Left lung (tissue), 10 donors: ENCODE measurements around the gene CCDC51. TPM values are rescaled to one million over a fixed set of nuclear protein-coding genes. Genes with fewer than 3 reads are reported as not detected.

Experiments
- ATAC-seq: fragments of 200-7000 bp; cut with Tn5 transposase; one replicate; pipeline ENCODE4 v1.9.1; 2020; ENCODE audit warnings: moderate library complexity
- DNase-seq, 4 donors: peaks; one replicate each; pipeline ENCODE4 v3.0.0-alpha.2; 2013 to 2020
- H3K27ac ChIP-seq, 2 donors: fragments of 200-600 bp; sonication (generic) in 1 of 2; one replicate each; pipeline versions ENCODE4 v1.5.0 to v1.8.0; 2020 to 2021
- H3K27me3 ChIP-seq, 2 donors: fragments of 200-600 bp; sonication (generic) in 1 of 2; one replicate each; pipeline versions ENCODE4 v1.5.0 to v1.8.0; 2020 to 2021
- H3K36me3 ChIP-seq, 2 donors: fragments of 200-600 bp; sonication (generic) in 1 of 2; one replicate each; pipeline versions ENCODE4 v1.5.0 to v1.8.0; 2020 to 2021
- H3K4me1 ChIP-seq, 2 donors: fragments of 200-600 bp; one replicate each; pipeline ENCODE4 v1.8.0; 2021
- H3K4me3 ChIP-seq, 2 donors: fragments of 200-600 bp; sonication (generic) in 1 of 2; one replicate each; pipeline versions ENCODE4 v1.5.0 to v1.8.0; 2020 to 2021; ENCODE audit warnings: mild to moderate bottlenecking in 1 of 2
- H3K9me3 ChIP-seq, 2 donors: fragments of 200-600 bp; sonication (generic) in 1 of 2; one replicate each; pipeline versions ENCODE4 v1.5.0 to v1.8.0; 2020 to 2021
- intact Hi-C, 2 donors: fragments of 100-400 bp; cut with DNase I; formaldehyde crosslinking; loops; one replicate each; pipeline versions ENCODE4 v1.11.2 to v1.14.2; 2022
- polyA plus RNA-seq, 6 donors: library from polyadenylated mRNA; unstranded; fragments of 120-200 nt; gene quantifications; one replicate each; pipeline ENCODE4 v1.2.1, GENCODE V29; 2013; ENCODE audit not compliant: insufficient read length in 6 of 6
- total RNA-seq, 2 donors: library from RNA; stranded (reverse); fragmentation: NEBNext Ultra II Directional; extraction: Animal tissue kit (Norgen Biotek cat#: 25700); gene quantifications; one replicate each; pipeline ENCODE4 v1.2.1, GENCODE V29; 2021
- TF ChIP-seq, protein P1 (sequence below), 2 donors: fragments of 200-600 bp; sonication (generic) in 1 of 2; IDR thresholded peaks; one replicate each; pipeline versions ENCODE4 v1.5.0 to v1.8.0; 2021; ENCODE audit warnings: antibody characterized with exemption in 2 of 2
- donor health status: DM: no; HTN: yes; CAD: no.
- donor health status: DM: no; HTN: no; CAD: no.

Gene CCDC51
- total and polyA plus RNA-seq, 8 donors, result 13.4 to 16.2 (median 14.8) TPM

DNA sequence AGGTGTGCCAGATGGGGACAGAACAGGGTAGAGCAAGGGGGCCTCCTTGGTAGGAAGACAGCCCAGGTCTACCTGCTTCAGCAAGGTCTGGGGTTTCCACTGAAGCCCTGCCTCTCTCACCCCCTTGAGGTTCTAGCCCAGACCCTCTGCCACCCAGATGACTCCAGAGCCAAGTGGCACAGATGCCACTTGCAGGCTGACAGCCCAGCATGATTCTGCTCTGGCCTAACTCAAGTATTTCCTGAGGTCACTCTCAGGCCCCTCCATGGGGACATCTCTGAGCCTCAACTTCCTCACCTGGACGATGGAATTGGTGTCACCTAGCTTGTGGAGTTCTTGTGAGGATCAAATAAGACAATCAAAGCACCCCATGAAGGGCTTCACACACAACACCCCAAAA lies 33.9 kb downstream of the CCDC51 start:
- H3K4me1 ChIP-seq, result no peaks in the 10 kb centered on the region
- intact Hi-C loops, result no loop called here
- H3K36me3 ChIP-seq, result peaks cover 0 to 73% of the 10 kb centered on the region in 2 donors
- H3K27me3 ChIP-seq, result no peaks in the 10 kb centered on the region
- H3K27ac ChIP-seq, result no peak overlapping the region
- DNase-seq (peak in 1 of 4 donors; percentile 22), ATAC-seq (no peak)
- H3K9me3 ChIP-seq, result no peaks in the 10 kb centered on the region
- TF ChIP-seq, protein P1, sequence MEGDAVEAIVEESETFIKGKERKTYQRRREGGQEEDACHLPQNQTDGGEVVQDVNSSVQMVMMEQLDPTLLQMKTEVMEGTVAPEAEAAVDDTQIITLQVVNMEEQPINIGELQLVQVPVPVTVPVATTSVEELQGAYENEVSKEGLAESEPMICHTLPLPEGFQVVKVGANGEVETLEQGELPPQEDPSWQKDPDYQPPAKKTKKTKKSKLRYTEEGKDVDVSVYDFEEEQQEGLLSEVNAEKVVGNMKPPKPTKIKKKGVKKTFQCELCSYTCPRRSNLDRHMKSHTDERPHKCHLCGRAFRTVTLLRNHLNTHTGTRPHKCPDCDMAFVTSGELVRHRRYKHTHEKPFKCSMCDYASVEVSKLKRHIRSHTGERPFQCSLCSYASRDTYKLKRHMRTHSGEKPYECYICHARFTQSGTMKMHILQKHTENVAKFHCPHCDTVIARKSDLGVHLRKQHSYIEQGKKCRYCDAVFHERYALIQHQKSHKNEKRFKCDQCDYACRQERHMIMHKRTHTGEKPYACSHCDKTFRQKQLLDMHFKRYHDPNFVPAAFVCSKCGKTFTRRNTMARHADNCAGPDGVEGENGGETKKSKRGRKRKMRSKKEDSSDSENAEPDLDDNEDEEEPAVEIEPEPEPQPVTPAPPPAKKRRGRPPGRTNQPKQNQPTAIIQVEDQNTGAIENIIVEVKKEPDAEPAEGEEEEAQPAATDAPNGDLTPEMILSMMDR (IDR thresholded peaks at IDR 0.05), result no peak
- no peak overlapping the region for H3K4me3 ChIP-seq

DNA sequence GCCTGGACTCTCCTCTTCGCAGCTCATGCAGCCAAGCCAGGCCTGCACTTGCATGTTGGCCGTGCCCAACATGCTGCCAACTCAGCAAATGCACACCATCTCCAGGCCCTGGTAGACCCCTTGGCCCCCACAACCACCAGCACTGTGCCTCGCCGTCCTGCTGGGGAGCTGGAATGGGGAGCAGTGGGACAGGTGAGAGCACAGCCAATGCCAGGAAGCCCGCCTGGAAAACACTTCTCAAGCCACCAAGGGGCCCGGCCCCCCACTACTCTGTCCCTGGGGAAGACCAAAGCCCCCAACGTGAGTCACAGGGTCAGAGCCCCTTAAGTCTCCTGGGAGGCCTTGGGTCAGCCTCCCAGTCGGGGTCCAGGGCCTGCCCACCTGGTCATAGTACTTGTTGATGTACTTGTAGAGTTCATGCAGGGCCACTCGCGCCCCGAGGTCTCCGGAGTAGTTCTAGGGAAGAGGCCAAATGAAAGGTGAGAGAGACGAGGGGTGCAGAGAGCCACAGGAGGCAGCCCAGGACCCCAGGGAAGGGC lies 34.5 kb downstream of the CCDC51 start:
- TF ChIP-seq, protein P1 (IDR thresholded peaks at IDR 0.05), result no peak
- intact Hi-C loops, result no loop called here
- H3K36me3 ChIP-seq, result peaks cover 0 to 68% of the 10 kb centered on the region in 2 donors
- ATAC-seq (no peak), DNase-seq (peak in 2 of 4 donors; percentile 22 to 78)
- H3K27ac ChIP-seq, result no peak overlapping the region
- no peaks in the 10 kb centered on the region for H3K4me1 ChIP-seq
- no peaks in the 10 kb centered on the region for H3K27me3 ChIP-seq
- no peak overlapping the region for H3K4me3 ChIP-seq
- no peaks in the 10 kb centered on the region for H3K9me3 ChIP-seq

GRCh38 chr3:48404440-48405342 lies 35.2 kb downstream of the CCDC51 start:
- H3K9me3 ChIP-seq, result no peaks in the 10 kb centered on the region
- H3K36me3 ChIP-seq, result peaks cover 0 to 60% of the 10 kb centered on the region in 2 donors
- no peak for ATAC-seq
- H3K27me3 ChIP-seq, result no peaks in the 10 kb centered on the region
- intact Hi-C loops, result loop anchor here in 1 of 2 donors (5.0 kb wide), 1 partner anchor 33 kb away; no protein-coding TSS in a partner anchor
- H3K4me1 ChIP-seq, result no peaks in the 10 kb centered on the region
- TF ChIP-seq, protein P1 (IDR thresholded peaks at IDR 0.05), result no peak
- H3K4me3 ChIP-seq, result no peak overlapping the region
- H3K27ac ChIP-seq, result no peak overlapping the region
- DNase-seq, result peak in 1 of 4 donors; percentile 18

DNA sequence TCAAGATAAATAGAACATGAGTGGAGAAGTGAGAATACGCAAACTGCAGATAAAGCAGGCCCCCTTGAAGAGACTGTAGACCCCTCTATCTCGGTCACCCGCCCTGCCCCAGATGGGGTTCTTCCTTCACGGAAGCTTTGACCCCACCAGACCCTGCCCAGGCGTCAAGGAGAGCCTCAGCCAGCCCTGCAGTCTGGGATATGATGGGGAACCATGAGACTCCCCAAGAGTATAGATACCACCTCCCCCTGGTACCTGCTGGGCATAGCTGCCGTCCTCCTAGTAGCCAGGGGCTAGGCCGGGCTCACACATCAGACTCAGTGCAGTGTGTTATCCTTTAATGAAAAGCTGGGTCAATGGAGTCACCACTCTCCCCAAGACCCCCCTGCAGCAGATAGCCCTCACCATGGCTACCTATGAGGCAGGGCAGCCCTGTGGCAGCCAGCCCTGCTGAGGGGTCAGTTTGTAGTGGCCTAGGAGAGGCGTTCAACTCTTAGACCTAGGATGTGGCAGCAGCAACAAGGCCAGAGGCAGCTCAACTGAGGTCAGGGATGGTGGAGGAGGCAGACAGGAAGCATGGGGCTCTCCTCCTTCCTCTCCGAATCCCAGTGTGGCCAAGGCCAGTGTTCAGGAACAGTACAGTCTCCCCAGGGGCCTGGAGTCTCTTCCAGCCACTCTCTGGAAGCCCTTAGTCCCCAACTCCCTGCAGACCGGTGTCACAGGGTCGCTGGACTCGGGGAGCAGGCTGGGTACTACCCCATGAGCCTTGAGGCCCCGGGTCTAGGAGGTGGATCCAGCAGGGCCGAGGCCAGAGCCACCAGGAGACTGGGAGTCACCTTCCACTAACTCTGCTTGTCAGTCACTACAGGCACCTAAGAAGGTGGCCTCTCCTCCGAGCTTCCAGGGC lies 36.1 kb downstream of the CCDC51 start:
- ATAC-seq (no peak), DNase-seq (peak in 2 of 4 donors; percentile 32 to 59)
- Histone ChIP-seq H3K9me3 (no peaks in the 10 kb centered on the region), H3K36me3 (peaks cover 0 to 51% of the 10 kb centered on the region in 2 donors), H3K27ac (peak overlapping the region in 1 of 2 donors; percentile 28), H3K27me3 (no peaks in the 10 kb centered on the region), H3K4me1 (no peaks in the 10 kb centered on the region), H3K4me3 (no peak overlapping the region)
- TF ChIP-seq, protein P1 (IDR thresholded peaks at IDR 0.05), result no peak
- intact Hi-C loops, result loop anchor here in 1 of 2 donors (5.0 kb wide), 1 partner anchor 34 kb away; no protein-coding TSS in a partner anchor
